Activated gamma-delta T cell treated with anti-CD3 and anti-CD28 coated beads, Interleukin-2, amount 50 U/mL, for 16 hours (primary cell): ENCODE measurements around the gene CTLA4.
A peak's percentile ranks its signal among the peaks of the same experiment; 100 is the strongest.

Source experiments
- DNase-seq: peaks from one replicate; pipeline ENCODE4 v3.0.0-alpha.2; 2020; ENCODE audit warnings: low read depth

Gene CTLA4

GRCh38 chr2:203867561-203868200 lies at the start of gene CTLA4:
Gene CTLA4, plus strand, starts transcription at chr2:203867771. Its CDS starts 172 bp downstream, at chr2:203867943.
- peak; percentile 3 for DNase-seq

- DNase-seq: no peak
Observed at GRCh38 chr2:203818656-203819055, 48.9 kb upstream of the CTLA4 start.

GRCh38 chr2:203819434-203820133 lies 48.0 kb upstream of the CTLA4 start:
- DNase-seq: no peak

- no peak for DNase-seq
Observed at GRCh38 chr2:203820969-203821368, 46.6 kb upstream of the CTLA4 start.

- no peak for DNase-seq
Observed at GRCh38 chr2:203822240-203822639, 45.3 kb upstream of the CTLA4 start.

- no peak for DNase-seq
Observed at GRCh38 chr2:203823173-203823572, 44.4 kb upstream of the CTLA4 start.

GRCh38 chr2:203824057-203824456 lies 43.5 kb upstream of the CTLA4 start:
- DNase-seq: no peak

GRCh38 chr2:203824603-203825002 lies 43.0 kb upstream of the CTLA4 start:
- DNase-seq: no peak

- DNase-seq: no peak
Observed at GRCh38 chr2:203826704-203827103, 40.9 kb upstream of the CTLA4 start.

GRCh38 chr2:203830304-203831055 lies 37.1 kb upstream of the CTLA4 start:
- DNase-seq: no peak

- no peak for DNase-seq
Observed at GRCh38 chr2:203835420-203835819, 32.2 kb upstream of the CTLA4 start.

GRCh38 chr2:203835892-203836800 lies 31.4 kb upstream of the CTLA4 start:
- DNase-seq: no peak

- no peak for DNase-seq
Observed at GRCh38 chr2:203840655-203841205, 26.8 kb upstream of the CTLA4 start.

- no peak for DNase-seq
Observed at GRCh38 chr2:203841654-203842053, 25.9 kb upstream of the CTLA4 start.

GRCh38 chr2:203842373-203842772 lies 25.2 kb upstream of the CTLA4 start:
- no peak for DNase-seq

GRCh38 chr2:203846490-203847105 lies 21.0 kb upstream of the CTLA4 start:
- no peak for DNase-seq

GRCh38 chr2:203849010-203849409 lies 18.6 kb upstream of the CTLA4 start:
- DNase-seq: no peak

- no peak for DNase-seq
Observed at GRCh38 chr2:203852760-203853159, 14.8 kb upstream of the CTLA4 start.

- DNase-seq: no peak
Observed at GRCh38 chr2:203853271-203853670, 14.3 kb upstream of the CTLA4 start.

- no peak for DNase-seq
Observed at GRCh38 chr2:203853722-203854121, 13.8 kb upstream of the CTLA4 start.

GRCh38 chr2:203855274-203855673 lies 12.3 kb upstream of the CTLA4 start:
- DNase-seq: no peak
